ENCODE results near the gene GOLGA6C. TPM values are rescaled to one million over a fixed set of nuclear protein-coding genes. Genes with fewer than 3 reads are reported as not detected.

The GOLGA6C gene
- total and polyA plus RNA-seq, 8 donors = not detected

GRCh38 chr15:75229191-75230015, 28.7 kb upstream of the GOLGA6C start:
- H3K9me3 ChIP-seq = no peaks in the 10 kb centered on the region
- no peak for TF ChIP-seq CTCF (IDR thresholded peaks at IDR 0.05)
- no peaks in the 10 kb centered on the region for H3K4me1 ChIP-seq
- ATAC-seq = no peak
- no peak overlapping the region for H3K4me3 ChIP-seq
- no peak for DNase-seq
- H3K36me3 ChIP-seq = no peaks in the 10 kb centered on the region
- intact Hi-C loops (cut with DNase I) = no loop called here
- H3K27me3 ChIP-seq = peaks cover 0 to 11% of the 10 kb centered on the region in 2 donors
- no peak overlapping the region for H3K27ac ChIP-seq

GRCh38 chr15:75230016-75230343, 28.2 kb upstream of the GOLGA6C start:
- ATAC-seq (no peak), DNase-seq (peak in 1 of 4 donors; percentile 15)
- no peak for TF ChIP-seq CTCF (IDR thresholded peaks at IDR 0.05)
- no peaks in the 10 kb centered on the region for H3K4me1 ChIP-seq
- intact Hi-C loops (cut with DNase I) = no loop called here
- no peaks in the 10 kb centered on the region for H3K9me3 ChIP-seq
- no peaks in the 10 kb centered on the region for H3K36me3 ChIP-seq
- no peak overlapping the region for H3K27ac ChIP-seq
- H3K4me3 ChIP-seq = no peak overlapping the region
- H3K27me3 ChIP-seq = peaks cover 0 to 17% of the 10 kb centered on the region in 2 donors

GRCh38 chr15:75230551-75231371, 27.4 kb upstream of the GOLGA6C start:
- Histone ChIP-seq H3K9me3 (no peaks in the 10 kb centered on the region), H3K27me3 (peaks cover 0 to 19% of the 10 kb centered on the region in 2 donors), H3K36me3 (no peaks in the 10 kb centered on the region), H3K4me3 (no peak overlapping the region), H3K4me1 (no peaks in the 10 kb centered on the region), H3K27ac (no peak overlapping the region)
- intact Hi-C loops (cut with DNase I) = no loop called here
- ATAC-seq (no peak), DNase-seq (peak in 1 of 4 donors; percentile 26)
- TF ChIP-seq CTCF (IDR thresholded peaks at IDR 0.05) = no peak

- no peaks in the 10 kb centered on the region for H3K4me1 ChIP-seq
- no peaks in the 10 kb centered on the region for H3K9me3 ChIP-seq
- no peak for TF ChIP-seq CTCF (IDR thresholded peaks at IDR 0.05)
- DNase-seq = no peak
- H3K4me3 ChIP-seq = no peak overlapping the region
- H3K27ac ChIP-seq = no peak overlapping the region
- intact Hi-C loops (cut with DNase I) = no loop called here
- no peaks in the 10 kb centered on the region for H3K36me3 ChIP-seq
- peaks cover 0 to 19% of the 10 kb centered on the region in 2 donors for H3K27me3 ChIP-seq
- no peak for ATAC-seq
Observed at GRCh38 chr15:75231836-75232235, 26.3 kb upstream of the GOLGA6C start.

GRCh38 chr15:75232252-75232813, 25.8 kb upstream of the GOLGA6C start:
- no peak for TF ChIP-seq CTCF (IDR thresholded peaks at IDR 0.05)
- no peak overlapping the region for H3K4me3 ChIP-seq
- H3K9me3 ChIP-seq = no peaks in the 10 kb centered on the region
- no peaks in the 10 kb centered on the region for H3K4me1 ChIP-seq
- DNase-seq (peak in 1 of 4 donors; percentile 18), ATAC-seq (no peak)
- peaks cover 0 to 20% of the 10 kb centered on the region in 2 donors for H3K27me3 ChIP-seq
- H3K27ac ChIP-seq = no peak overlapping the region
- intact Hi-C loops (cut with DNase I) = no loop called here
- H3K36me3 ChIP-seq = no peaks in the 10 kb centered on the region
